GM12878 (cell line): ENCODE results near the gene TRIP12. TPM values are rescaled to one million over a fixed set of nuclear protein-coding genes. Genes with fewer than 3 reads are reported as not detected.

Source experiments
- ATAC-seq: fragments of 200-7000 bp; cut with Tn5 transposase; 3 replicates; pipeline ENCODE4 v1.9.1; 2020; ENCODE audit warnings: mild to moderate bottlenecking, moderate library complexity
- BruUV-seq: library from RNA; stranded (reverse); fragments of 400-500 nt; replicated peaks from 2 replicates; lab custom pipeline; 2021; lab: Mats Ljungman, UMichigan
- CTCF ChIA-PET: fragments of 300-600 bp; sonication (Branson Sonifier 250); formaldehyde crosslinking; extraction: SDS; loops from one replicate; lab custom pipeline; 2021; ENCODE audit warnings: inconsistent platforms; lab: Yijun Ruan, JAX
- POLR2A ChIA-PET: fragments of 350-600 bp; formaldehyde crosslinking; extraction: SDS; loops from one replicate; lab custom pipeline; 2021; ENCODE audit warnings: inconsistent platforms; lab: Charles Lee
- RAD21 ChIA-PET: fragments of 300-600 bp; sonication (Branson Sonifier 250); formaldehyde crosslinking; loops from one replicate; lab custom pipeline; 2023; ENCODE audit warnings: antibody characterized with exemption; ENCODE audit not compliant: unreplicated experiment; lab: Charles Lee
- SMC1A ChIA-PET: fragments of 300-600 bp; sonication (Branson Sonifier 250); formaldehyde crosslinking; loops from one replicate; lab custom pipeline; 2023; ENCODE audit not compliant: unreplicated experiment, uncharacterized antibody; lab: Charles Lee
- DNase-seq: peaks from one replicate; pipeline ENCODE4 v3.0.0-alpha.2; 2011; ENCODE audit warnings: low read depth, low spot score
- FAIRE-seq: peaks from 3 replicates; lab custom pipeline; 2011; peaks lifted over from hg19 to GRCh38; lab: Jason Lieb, UNC
- H2AFZ ChIP-seq: 2 replicates; pipeline ENCODE4 v1.6.0; 2011; ENCODE audit warnings: low read depth, low read length, control low read depth; ENCODE audit not compliant: control insufficient read depth
- H3K27ac ChIP-seq: 2 replicates; pipeline ENCODE4 v1.5.1; 2011; ENCODE audit warnings: control low read depth; ENCODE audit not compliant: control insufficient read depth, insufficient read depth
- H3K27me3 ChIP-seq, 2 experiments: replicated peaks in 1 of 2; 2 replicates each; pipeline versions ENCODE4 v1.6.0 to v1.6.1; 2011; ENCODE audit warnings: low read length in 1 of 2; ENCODE audit not compliant: control insufficient read depth in 2 of 2, insufficient read depth in 2 of 2
- H3K36me3 ChIP-seq, 2 experiments: 2 replicates each; pipeline ENCODE4 v1.5.1; 2011; ENCODE audit warnings: low read length in 1 of 2; ENCODE audit not compliant: control insufficient read depth in 2 of 2, insufficient read depth in 2 of 2
- H3K4me1 ChIP-seq: 2 replicates; pipeline ENCODE4 v1.6.1; 2011; ENCODE audit warnings: mild to moderate bottlenecking, low read length, moderate library complexity, mixed read lengths; ENCODE audit not compliant: control insufficient read depth, insufficient read depth
- H3K4me2 ChIP-seq: 2 replicates; pipeline ENCODE4 v1.6.0; 2011; ENCODE audit warnings: control low read depth; ENCODE audit not compliant: control insufficient read depth, insufficient read depth
- H3K4me3 ChIP-seq: fragments of 200-600 bp; sonication (generic); 2 replicates; pipeline ENCODE4 v1.5.1; 2016
- H3K79me2 ChIP-seq: 2 replicates; pipeline ENCODE4 v1.6.0; 2011; ENCODE audit warnings: low read length; ENCODE audit not compliant: control insufficient read depth, insufficient read depth
- H3K9ac ChIP-seq: 2 replicates; pipeline ENCODE4 v1.8.0; 2011; ENCODE audit warnings: low read length, control low read depth, mixed read lengths; ENCODE audit not compliant: control insufficient read depth, insufficient read depth
- H3K9me3 ChIP-seq: replicated peaks from 3 replicates; pipeline ENCODE4 v1.5.1; 2011; ENCODE audit warnings: mild to moderate bottlenecking, low read length; ENCODE audit not compliant: control insufficient read depth, insufficient read depth
- H4K20me1 ChIP-seq: 2 replicates; pipeline ENCODE4 v1.6.0; 2011; ENCODE audit not compliant: control insufficient read depth, insufficient read depth
- EGR1 ChIP-seq, 2 experiments: IDR thresholded peaks; 1 replicate in 1 of 2; 2 replicates in 1 of 2; pipeline ENCODE4 v1.6.1; 2011 to 2012; ENCODE audit warnings: low read depth in 2 of 2, low read length in 2 of 2, borderline replicate concordance in 1 of 2, mild to moderate bottlenecking in 1 of 2, moderate library complexity in 1 of 2
- GATAD2B ChIP-seq: fragments of 450-650 bp; conservative IDR thresholded peaks from 2 replicates; pipeline ENCODE4 v1.6.1; 2017; ENCODE audit warnings: low read depth, mild to moderate bottlenecking, moderate library complexity
- IRF4 ChIP-seq: IDR thresholded peaks from 2 replicates; pipeline ENCODE4 v1.6.1; 2011; ENCODE audit warnings: low read depth, low read length
- PAX8 ChIP-seq: fragments of 450-650 bp; IDR thresholded peaks from 2 replicates; pipeline ENCODE4 v1.6.1; 2017; ENCODE audit warnings: mild to moderate bottlenecking, moderate library complexity
- SMAD1 ChIP-seq: fragments of 450-650 bp; IDR thresholded peaks from 2 replicates; pipeline ENCODE4 v1.6.1; 2018; ENCODE audit warnings: mild to moderate bottlenecking, low read depth; ENCODE audit not compliant: partially characterized antibody
- SPI1 ChIP-seq: IDR thresholded peaks from 2 replicates; pipeline ENCODE4 v1.6.1; 2011; ENCODE audit warnings: low read depth, mild to moderate bottlenecking, low read length, moderate library complexity, borderline replicate concordance; ENCODE audit not compliant: insufficient read depth
- WGBS: methylation state at CpG from one replicate; pipeline ENCODE4 v1.1.6; 2016; ENCODE audit warnings: low lambda C conversion rate; ENCODE audit not compliant: insufficient replicate concordance, insufficient coverage; ENCODE audit errors: missing lambda C conversion rate; 5-methylcytosine and 5-hydroxymethylcytosine counted together
- in situ Hi-C: fragments of 300-500 bp; cut with MboI; formaldehyde crosslinking; loops from 9 replicates; pipeline ENCODE4 v1.14.3; 2018; ENCODE audit warnings: mixed read lengths
- intact Hi-C: fragments of 100-400 bp; cut with micrococcal nuclease; formaldehyde crosslinking; loops from one replicate; pipeline ENCODE4 v1.14.2; 2022; ENCODE audit not compliant: unreplicated experiment
- polyA plus RNA-seq, 11 experiments: library from polyadenylated mRNA; depleted of rRNA in 4 of 11; unstranded in 6 of 11; stranded (reverse) in 5 of 11; fragments of >200 nt; fragmentation: Nextera tagmentation in 4 of 11; fragmentation: Illumina TruSeq in 1 of 11; extraction: Ambion mirVana in 4 of 11; extraction: Trizol in 1 of 11; gene quantifications; 1 replicate in 1 of 11; 2 replicates in 10 of 11; pipeline versions ENCODE4 v1.2.1 to v1.2.3, GENCODE V29; 2011 to 2016; ENCODE audit warnings: inconsistent platforms in 2 of 11, missing spikeins in 2 of 11, low read depth in 1 of 11
- total RNA-seq, 4 experiments: library from RNA; depleted of rRNA in 3 of 4; stranded (reverse); fragments of >200 nt in 3 of 4; fragmentation: Illumina TruSeq in 1 of 4; extraction: Trizol in 1 of 4; gene quantifications; 2 replicates each; pipeline versions ENCODE4 v1.2.1 to v1.2.3, GENCODE V29; 2013 to 2021
- TF ChIP-seq, protein P1 (sequence below), 3 experiments: IDR thresholded peaks in 2 of 3; conservative IDR thresholded peaks in 1 of 3; 2 replicates each; pipeline ENCODE4 v1.5.1; 2011; ENCODE audit warnings: low read depth in 3 of 3, low read length in 3 of 3, mild to moderate bottlenecking in 3 of 3, control low read depth in 2 of 3, moderate library complexity in 2 of 3, inconsistent platforms in 1 of 3, mixed read lengths in 1 of 3; ENCODE audit not compliant: control insufficient read depth in 2 of 3, insufficient read depth in 1 of 3; ENCODE audit errors: extremely low read depth in 1 of 3
- TF ChIP-seq, protein P2 (sequence below): IDR thresholded peaks from 2 replicates; pipeline ENCODE4 v1.6.1; 2011; ENCODE audit warnings: low read depth, mild to moderate bottlenecking, low read length, moderate library complexity, borderline replicate concordance; ENCODE audit errors: extremely low read depth

Gene TRIP12
- total and polyA plus RNA-seq, 10 of the 15 experiments (the other 5 are each of a cell fraction or from before 2014, with no cell fraction given) = 23.1 to 207 (median 97.0) TPM

DNA sequence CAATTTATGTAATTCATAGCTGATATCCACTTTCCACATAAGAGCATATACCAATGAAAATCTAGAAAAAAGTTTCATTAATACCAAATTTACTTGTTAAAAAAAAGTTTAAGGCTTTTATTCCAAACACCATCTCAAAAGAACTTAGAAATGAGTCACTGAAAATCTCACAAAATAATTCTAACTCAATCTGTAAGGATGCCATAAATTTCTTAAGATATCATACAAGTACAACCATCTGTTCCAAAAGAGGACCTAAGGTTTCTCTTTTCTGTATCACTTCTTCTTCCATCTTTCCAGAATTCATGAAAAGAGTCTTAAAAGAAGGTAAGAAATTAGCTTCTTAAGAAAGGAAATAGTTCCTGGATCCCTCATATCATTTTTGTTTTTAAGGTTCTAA lies 60.4 kb downstream of the TRIP12 start (continued):
- TF ChIP-seq IRF4 (no peak), SMAD1 (no peak), PAX8 (no peak), GATAD2B (no peak)
- TF ChIP-seq, protein P1, sequence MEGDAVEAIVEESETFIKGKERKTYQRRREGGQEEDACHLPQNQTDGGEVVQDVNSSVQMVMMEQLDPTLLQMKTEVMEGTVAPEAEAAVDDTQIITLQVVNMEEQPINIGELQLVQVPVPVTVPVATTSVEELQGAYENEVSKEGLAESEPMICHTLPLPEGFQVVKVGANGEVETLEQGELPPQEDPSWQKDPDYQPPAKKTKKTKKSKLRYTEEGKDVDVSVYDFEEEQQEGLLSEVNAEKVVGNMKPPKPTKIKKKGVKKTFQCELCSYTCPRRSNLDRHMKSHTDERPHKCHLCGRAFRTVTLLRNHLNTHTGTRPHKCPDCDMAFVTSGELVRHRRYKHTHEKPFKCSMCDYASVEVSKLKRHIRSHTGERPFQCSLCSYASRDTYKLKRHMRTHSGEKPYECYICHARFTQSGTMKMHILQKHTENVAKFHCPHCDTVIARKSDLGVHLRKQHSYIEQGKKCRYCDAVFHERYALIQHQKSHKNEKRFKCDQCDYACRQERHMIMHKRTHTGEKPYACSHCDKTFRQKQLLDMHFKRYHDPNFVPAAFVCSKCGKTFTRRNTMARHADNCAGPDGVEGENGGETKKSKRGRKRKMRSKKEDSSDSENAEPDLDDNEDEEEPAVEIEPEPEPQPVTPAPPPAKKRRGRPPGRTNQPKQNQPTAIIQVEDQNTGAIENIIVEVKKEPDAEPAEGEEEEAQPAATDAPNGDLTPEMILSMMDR (IDR thresholded peaks at IDR 0.05 in 2 of 3, conservative IDR thresholded peaks at IDR 0.05 in 1 of 3; ENCODE audit: control insufficient read depth in 2 of 3, extremely low read depth in 1 of 3, insufficient read depth in 1 of 3, low read depth in 3 of 3, low read length in 3 of 3) = no peak

DNA sequence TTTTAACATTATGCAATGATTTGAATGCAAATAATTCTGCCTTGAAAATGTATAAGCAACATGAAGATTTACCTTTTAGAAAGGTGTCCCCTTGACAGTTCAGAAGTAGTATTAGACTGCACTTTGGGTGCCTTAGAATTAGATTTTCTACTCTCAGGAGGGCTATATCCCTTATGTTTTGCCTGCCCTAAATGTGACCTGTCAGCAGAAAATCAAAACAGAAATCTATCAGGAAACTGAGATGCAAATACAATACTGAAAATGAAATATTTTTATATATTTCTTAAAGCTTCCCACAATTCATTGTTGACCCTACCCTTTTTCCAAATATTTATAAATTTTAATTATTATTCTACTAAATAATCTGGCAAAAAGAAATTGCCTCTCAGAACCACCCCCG lies 61.5 kb downstream of the TRIP12 start:
- BruUV-seq = no TSS peak
- Histone ChIP-seq H4K20me1 (no peaks in the 10 kb centered on the region; the same call in 1 of the 2 replicates), H3K4me1 (no peaks in the 10 kb centered on the region), H3K9ac (no peak overlapping the region)
- intact Hi-C loops = no loop called here
- ATAC-seq = no peak
- no peak for FAIRE-seq
- TF ChIP-seq SPI1 = no peak
- TF ChIP-seq, protein P2, sequence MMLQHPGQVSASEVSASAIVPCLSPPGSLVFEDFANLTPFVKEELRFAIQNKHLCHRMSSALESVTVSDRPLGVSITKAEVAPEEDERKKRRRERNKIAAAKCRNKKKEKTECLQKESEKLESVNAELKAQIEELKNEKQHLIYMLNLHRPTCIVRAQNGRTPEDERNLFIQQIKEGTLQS = no peak
- no peak for TF ChIP-seq EGR1 (IDR thresholded peaks at IDR 0.05; ENCODE audit: borderline replicate concordance in 1 of 2, low read depth in 2 of 2, low read length in 2 of 2)
- TF ChIP-seq, all 136 proteins: peak for 0
- CTCF ChIA-PET = no interaction called here
- Histone ChIP-seq H3K9me3 (no peaks in the 10 kb centered on the region; the same call in 2 of the 3 replicates), H2AFZ (no peak overlapping the region), H3K36me3 (peaks cover 3 to 19% of the 10 kb centered on the region in 2 experiments; a peak in 3 of 4 replicates), H3K27ac (no peak overlapping the region), H3K4me2 (no peak overlapping the region), H3K4me3 (no peak overlapping the region), H3K79me2 (peaks cover 44% of the 10 kb centered on the region), H3K27me3 (no peaks in the 10 kb centered on the region)
- POLR2A ChIA-PET = no interaction called here
- RAD21 ChIA-PET = no interaction called here
- WGBS = 100% methylated on average over 1 of the region's 1 CpG
- no peak for DNase-seq
- in situ Hi-C loops = no loop called here
- SMC1A ChIA-PET = no interaction called here
